Uterus (tissue), 4 donors: ENCODE measurements around the gene MSRB3. TPM values are rescaled to one million over a fixed set of nuclear protein-coding genes. Genes with fewer than 3 reads are reported as not detected.

ENCODE experiments used
- DNase-seq, 2 donors: peaks; one replicate each; pipeline ENCODE4 v3.0.0-alpha.2; 2019 to 2020
- H3K27ac ChIP-seq, 2 donors: fragments of 200-600 bp; sonication (generic); 1 replicate in 1 of 2; 2 replicates in 1 of 2; pipeline ENCODE4 v1.5.1; 2016 to 2018
- H3K27me3 ChIP-seq, 2 donors: fragments of 200-600 bp; sonication (generic); one replicate each; pipeline ENCODE4 v1.5.1; 2018 to 2019; ENCODE audit warnings: control low read depth in 1 of 2
- H3K36me3 ChIP-seq, 2 donors: fragments of 200-600 bp; sonication (generic); one replicate each; pipeline ENCODE4 v1.5.1; 2019; ENCODE audit warnings: control low read depth in 1 of 2
- H3K4me1 ChIP-seq, 2 donors: fragments of 200-600 bp; sonication (generic); one replicate each; pipeline ENCODE4 v1.5.1; 2018 to 2019; ENCODE audit warnings: control low read depth in 1 of 2
- H3K4me3 ChIP-seq, 2 donors: fragments of 200-600 bp; sonication (generic); 1 replicate in 1 of 2; 2 replicates in 1 of 2; pipeline ENCODE4 v1.5.1; 2018 to 2019; ENCODE audit warnings: mild to moderate bottlenecking in 1 of 2
- H3K9me3 ChIP-seq, 2 donors: fragments of 200-600 bp; sonication (generic); one replicate each; pipeline ENCODE4 v1.5.1; 2019; ENCODE audit warnings: control low read depth in 1 of 2
- POLR2A ChIP-seq, 2 donors: fragments of 450-650 bp; IDR thresholded peaks; one replicate each; pipeline ENCODE4 v1.6.1; 2016; ENCODE audit warnings: antibody characterized with exemption in 2 of 2, mild to moderate bottlenecking in 1 of 2, moderate library complexity in 1 of 2
- intact Hi-C: fragments of 100-400 bp; cut with DNase I; formaldehyde crosslinking; loops from one replicate; pipeline ENCODE4 v1.15.1; 2023; ENCODE audit warnings: low total_unique reads
- total RNA-seq, 4 donors: library from RNA; depleted of rRNA in 3 of 4; stranded (reverse); fragments of >200 nt in 3 of 4; gene quantifications; one replicate each; pipeline versions ENCODE4 v1.1.0 to v1.2.4, GENCODE V29; 2014 to 2023
- TF ChIP-seq, protein P1 (sequence below), 4 experiments: fragments of 200-600 bp in 2 of 4; fragments of 450-650 bp in 2 of 4; sonication (generic) in 2 of 4; IDR thresholded peaks; one replicate each; pipeline ENCODE4 v1.5.1; 2016 to 2019; ENCODE audit warnings: antibody characterized with exemption in 4 of 4, mild to moderate bottlenecking in 2 of 4, moderate library complexity in 1 of 4
- donor health status: DM: yes; HTN: yes; CAD: no.

Gene MSRB3
- total RNA-seq, 4 donors from 2014 or later: 53.8 to 126 (median 95.2) TPM

GRCh38 chr12:65266408-65266807, 12.1 kb upstream of the MSRB3 start:
- H3K4me3 ChIP-seq: no peak overlapping the region
- H3K27ac ChIP-seq: no peak overlapping the region

DNA sequence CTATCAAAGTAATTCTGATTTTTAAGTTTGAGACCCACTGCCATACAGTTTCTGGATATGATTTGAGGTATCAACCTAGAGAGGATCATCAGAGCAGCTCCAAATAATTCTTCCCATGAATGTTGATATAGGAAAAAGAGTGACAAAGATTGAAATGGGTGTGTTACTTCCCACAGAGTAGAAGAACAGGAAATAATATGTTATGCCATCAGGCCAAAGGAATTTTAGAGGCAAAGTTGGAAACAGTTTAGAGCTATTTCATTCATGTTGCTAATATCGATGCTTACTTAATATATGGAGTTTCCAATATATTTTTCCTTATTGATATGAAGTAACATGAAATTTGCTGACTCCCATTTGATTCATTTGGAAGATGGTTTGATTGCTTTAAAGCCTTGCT, 8.9 kb upstream of the MSRB3 start:
- H3K4me3 ChIP-seq: no peak overlapping the region
- no peak for TF ChIP-seq POLR2A (IDR thresholded peaks at IDR 0.05)
- TF ChIP-seq, protein P1, sequence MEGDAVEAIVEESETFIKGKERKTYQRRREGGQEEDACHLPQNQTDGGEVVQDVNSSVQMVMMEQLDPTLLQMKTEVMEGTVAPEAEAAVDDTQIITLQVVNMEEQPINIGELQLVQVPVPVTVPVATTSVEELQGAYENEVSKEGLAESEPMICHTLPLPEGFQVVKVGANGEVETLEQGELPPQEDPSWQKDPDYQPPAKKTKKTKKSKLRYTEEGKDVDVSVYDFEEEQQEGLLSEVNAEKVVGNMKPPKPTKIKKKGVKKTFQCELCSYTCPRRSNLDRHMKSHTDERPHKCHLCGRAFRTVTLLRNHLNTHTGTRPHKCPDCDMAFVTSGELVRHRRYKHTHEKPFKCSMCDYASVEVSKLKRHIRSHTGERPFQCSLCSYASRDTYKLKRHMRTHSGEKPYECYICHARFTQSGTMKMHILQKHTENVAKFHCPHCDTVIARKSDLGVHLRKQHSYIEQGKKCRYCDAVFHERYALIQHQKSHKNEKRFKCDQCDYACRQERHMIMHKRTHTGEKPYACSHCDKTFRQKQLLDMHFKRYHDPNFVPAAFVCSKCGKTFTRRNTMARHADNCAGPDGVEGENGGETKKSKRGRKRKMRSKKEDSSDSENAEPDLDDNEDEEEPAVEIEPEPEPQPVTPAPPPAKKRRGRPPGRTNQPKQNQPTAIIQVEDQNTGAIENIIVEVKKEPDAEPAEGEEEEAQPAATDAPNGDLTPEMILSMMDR (IDR thresholded peaks at IDR 0.05): no peak
- H3K9me3 ChIP-seq: no peaks in the 10 kb centered on the region
- no peak overlapping the region for H3K27ac ChIP-seq
- no peaks in the 10 kb centered on the region for H3K27me3 ChIP-seq
- no peak for DNase-seq
- H3K36me3 ChIP-seq: no peaks in the 10 kb centered on the region
- intact Hi-C loops: no loop called here
- no peaks in the 10 kb centered on the region for H3K4me1 ChIP-seq

More at GRCh38 chr12:65266408-65266807, 12.1 kb upstream of the MSRB3 start:
- Histone ChIP-seq H3K4me1 (no peaks in the 10 kb centered on the region), H3K9me3 (no peaks in the 10 kb centered on the region), H3K36me3 (no peaks in the 10 kb centered on the region), H3K27me3 (no peaks in the 10 kb centered on the region)
- TF ChIP-seq, protein P1 (IDR thresholded peaks at IDR 0.05): no peak
- no peak for TF ChIP-seq POLR2A (IDR thresholded peaks at IDR 0.05)
- intact Hi-C loops: no loop called here
- no peak for DNase-seq

GRCh38 chr12:65274602-65275272, 3.7 kb upstream of the MSRB3 start:
- no peak for TF ChIP-seq POLR2A (IDR thresholded peaks at IDR 0.05)
- TF ChIP-seq, protein P1 (IDR thresholded peaks at IDR 0.05): no peak
- Histone ChIP-seq H3K9me3 (no peaks in the 10 kb centered on the region), H3K36me3 (no peaks in the 10 kb centered on the region), H3K4me3 (no peak overlapping the region), H3K27ac (no peak overlapping the region), H3K4me1 (no peaks in the 10 kb centered on the region), H3K27me3 (no peaks in the 10 kb centered on the region)
- no peak for DNase-seq
- intact Hi-C loops: no loop called here

GRCh38 chr12:65275627-65276026, 2.9 kb upstream of the MSRB3 start:
- Histone ChIP-seq H3K9me3 (no peaks in the 10 kb centered on the region), H3K27me3 (no peaks in the 10 kb centered on the region), H3K36me3 (no peaks in the 10 kb centered on the region), H3K4me1 (peaks cover 0 to 3% of the 10 kb centered on the region in 2 donors), H3K4me3 (no peak overlapping the region), H3K27ac (no peak overlapping the region)
- DNase-seq: no peak
- TF ChIP-seq POLR2A (IDR thresholded peaks at IDR 0.05): no peak
- TF ChIP-seq, protein P1 (IDR thresholded peaks at IDR 0.05): no peak
- intact Hi-C loops: no loop called here

- TF ChIP-seq POLR2A (IDR thresholded peaks at IDR 0.05): no peak
- TF ChIP-seq, protein P1 (IDR thresholded peaks at IDR 0.05): no peak
- DNase-seq: no peak
- intact Hi-C loops: no loop called here
- H3K9me3 ChIP-seq: no peaks in the 10 kb centered on the region
- no peaks in the 10 kb centered on the region for H3K36me3 ChIP-seq
- H3K4me1 ChIP-seq: peaks cover 0 to 3% of the 10 kb centered on the region in 2 donors
- H3K27ac ChIP-seq: no peak overlapping the region
- no peak overlapping the region for H3K4me3 ChIP-seq
- H3K27me3 ChIP-seq: no peaks in the 10 kb centered on the region
These were observed 1.5 kb upstream of the MSRB3 start for GRCh38 chr12:65276916-65277530.
